HEK293 (cell line): ENCODE data around the gene CADPS.

ENCODE experiments used
- CTCF ChIA-PET: fragments of 350-600 bp; formaldehyde crosslinking; extraction: SDS; loops from one replicate; lab custom pipeline; 2021; ENCODE audit warnings: antibody characterized with exemption; lab: Yijun Ruan, JAX
- POLR2A ChIA-PET: fragments of 300-600 bp; formaldehyde crosslinking; extraction: SDS; loops from one replicate; lab custom pipeline; 2020; ENCODE audit warnings: antibody characterized with exemption, inconsistent platforms; lab: Yijun Ruan, JAX
- H3K27ac ChIP-seq: fragments of 200-500 bp; sonication (Bioruptor generic); 2 replicates; pipeline ENCODE4 v1.5.1; 2014; ENCODE audit warnings: low read depth, low read length, control low read depth, inconsistent platforms; ENCODE audit errors: extremely low read depth
- H3K36me3 ChIP-seq, 2 experiments: fragments of 200-500 bp in 1 of 2; sonication (Bioruptor generic) in 1 of 2; 1 replicate in 1 of 2; 2 replicates in 1 of 2; pipeline ENCODE4 v1.5.1; 2014 to 2017; ENCODE audit warnings: inconsistent platforms in 2 of 2, low read length in 2 of 2; ENCODE audit not compliant: control insufficient read depth in 2 of 2, insufficient read depth in 1 of 2
- H3K4me1 ChIP-seq: fragments of 200-500 bp; sonication (Bioruptor generic); 2 replicates; pipeline ENCODE4 v1.5.1; 2014; ENCODE audit warnings: mild to moderate bottlenecking, low read length, inconsistent platforms; ENCODE audit not compliant: control insufficient read depth, insufficient read depth
- H3K4me3 ChIP-seq: 2 replicates; pipeline ENCODE4 v1.5.1; 2011; ENCODE audit warnings: low read depth, mild to moderate bottlenecking, control low read depth, low read length, moderate library complexity
- H3K9me3 ChIP-seq: fragments of 200-500 bp; sonication (Bioruptor generic); 2 replicates; pipeline ENCODE4 v1.5.1; 2014; ENCODE audit warnings: low read depth, low read length, inconsistent platforms; ENCODE audit not compliant: control insufficient read depth, insufficient read depth
- AEBP2 ChIP-seq: fragments of 450-650 bp; formaldehyde crosslinking; IDR thresholded peaks from 2 replicates; pipeline ENCODE4 v1.5.1; 2016; ENCODE audit warnings: missing biosample characterization, missing genetic modification characterization, borderline replicate concordance
- GLI2 ChIP-seq: fragments of 450-650 bp; formaldehyde crosslinking; IDR thresholded peaks from 2 replicates; pipeline ENCODE4; 2017; ENCODE audit warnings: missing biosample characterization, missing genetic modification characterization, low read depth, borderline replicate concordance
- HIC1 ChIP-seq: fragments of 450-650 bp; formaldehyde crosslinking; IDR thresholded peaks from 2 replicates; pipeline ENCODE4 v1.5.1; 2016; ENCODE audit warnings: missing biosample characterization, missing genetic modification characterization
- HOXA7 ChIP-seq: sonication (generic); formaldehyde crosslinking; IDR thresholded peaks from 2 replicates; pipeline ENCODE4 v1.8.1; 2022; ENCODE audit warnings: missing genetic modification reagents, borderline replicate concordance
- ZEB2 ChIP-seq: fragments of 450-650 bp; formaldehyde crosslinking; IDR thresholded peaks from 2 replicates; pipeline ENCODE4 v1.5.1; 2016; ENCODE audit warnings: missing biosample characterization, missing genetic modification characterization
- ZNF214 ChIP-seq: fragments of 450-650 bp; formaldehyde crosslinking; IDR thresholded peaks from 2 replicates; pipeline ENCODE4 v1.5.1; 2017; ENCODE audit warnings: missing biosample characterization, mild to moderate bottlenecking, missing genetic modification characterization, borderline replicate concordance
- ZNF23 ChIP-seq: fragments of 450-650 bp; formaldehyde crosslinking; IDR thresholded peaks from 2 replicates; pipeline ENCODE4 v1.5.1; 2016; ENCODE audit warnings: missing biosample characterization, missing genetic modification characterization, borderline replicate concordance
- ZNF239 ChIP-seq: fragments of 450-650 bp; formaldehyde crosslinking; IDR thresholded peaks from 2 replicates; pipeline ENCODE4 v1.5.1; 2016; ENCODE audit warnings: missing biosample characterization, missing genetic modification characterization
- ZNF335 ChIP-seq: fragments of 450-650 bp; formaldehyde crosslinking; conservative IDR thresholded peaks from 2 replicates; pipeline ENCODE4 v1.5.1; 2016; ENCODE audit warnings: missing biosample characterization, missing genetic modification characterization
- ZNF341 ChIP-seq: fragments of 450-650 bp; formaldehyde crosslinking; IDR thresholded peaks from 2 replicates; pipeline ENCODE4; 2016; ENCODE audit warnings: low read depth, missing biosample characterization, missing genetic modification characterization
- ZNF529 ChIP-seq: fragments of 450-650 bp; formaldehyde crosslinking; IDR thresholded peaks from 2 replicates; pipeline ENCODE4 v1.5.1; 2017; ENCODE audit warnings: missing genetic modification characterization, missing biosample characterization; ENCODE audit not compliant: insufficient replicate concordance
- ZNF571 ChIP-seq: fragments of 450-650 bp; formaldehyde crosslinking; IDR thresholded peaks from 2 replicates; pipeline ENCODE4 v1.5.0; 2017; ENCODE audit warnings: missing biosample characterization, missing genetic modification characterization
- ZNF610 ChIP-seq: fragments of 450-650 bp; formaldehyde crosslinking; IDR thresholded peaks from 2 replicates; pipeline ENCODE4 v1.5.1; 2016; ENCODE audit warnings: missing biosample characterization, missing genetic modification characterization, borderline replicate concordance
- ZNF623 ChIP-seq: fragments of 450-650 bp; formaldehyde crosslinking; IDR thresholded peaks from 2 replicates; pipeline ENCODE4 v1.5.1; 2016; ENCODE audit warnings: missing biosample characterization, missing genetic modification characterization
- ZNF626 ChIP-seq: fragments of 450-650 bp; sonication (Bioruptor Pico); formaldehyde crosslinking; IDR thresholded peaks from 2 replicates; pipeline ENCODE4 v1.5.1; 2018; ENCODE audit warnings: missing biosample characterization, missing genetic modification characterization, inconsistent platforms
- ZNF664 ChIP-seq: fragments of 450-650 bp; formaldehyde crosslinking; IDR thresholded peaks from 2 replicates; pipeline ENCODE4 v1.5.1; 2016; ENCODE audit warnings: missing biosample characterization, missing genetic modification characterization
- ZNF768 ChIP-seq: fragments of 450-650 bp; formaldehyde crosslinking; IDR thresholded peaks from 2 replicates; pipeline ENCODE4 v1.5.1; 2018; ENCODE audit warnings: missing biosample characterization, mild to moderate bottlenecking, missing genetic modification characterization
- ZSCAN18 ChIP-seq: fragments of 450-650 bp; formaldehyde crosslinking; IDR thresholded peaks from 2 replicates; pipeline ENCODE4 v1.5.1; 2016; ENCODE audit warnings: missing biosample characterization, missing genetic modification characterization
- ZSCAN4 ChIP-seq: fragments of 450-650 bp; formaldehyde crosslinking; IDR thresholded peaks from 2 replicates; pipeline ENCODE4 v1.5.1; 2017; ENCODE audit warnings: missing biosample characterization, missing genetic modification characterization
- TF ChIP-seq, protein P1 (sequence below): fragments of 450-650 bp; formaldehyde crosslinking; IDR thresholded peaks from 2 replicates; pipeline ENCODE4 v1.5.1; 2016; ENCODE audit warnings: missing biosample characterization, missing genetic modification characterization, borderline replicate concordance
- TF ChIP-seq, protein P2 (sequence below): fragments of 450-650 bp; IDR thresholded peaks from 2 replicates; pipeline ENCODE4 v1.5.1; 2018; ENCODE audit warnings: missing biosample characterization, mild to moderate bottlenecking, missing genetic modification characterization
- TF ChIP-seq, protein P3 (sequence below): fragments of 450-650 bp; formaldehyde crosslinking; IDR thresholded peaks from 2 replicates; pipeline ENCODE4; 2016; ENCODE audit warnings: missing biosample characterization, missing genetic modification characterization

Gene CADPS

DNA sequence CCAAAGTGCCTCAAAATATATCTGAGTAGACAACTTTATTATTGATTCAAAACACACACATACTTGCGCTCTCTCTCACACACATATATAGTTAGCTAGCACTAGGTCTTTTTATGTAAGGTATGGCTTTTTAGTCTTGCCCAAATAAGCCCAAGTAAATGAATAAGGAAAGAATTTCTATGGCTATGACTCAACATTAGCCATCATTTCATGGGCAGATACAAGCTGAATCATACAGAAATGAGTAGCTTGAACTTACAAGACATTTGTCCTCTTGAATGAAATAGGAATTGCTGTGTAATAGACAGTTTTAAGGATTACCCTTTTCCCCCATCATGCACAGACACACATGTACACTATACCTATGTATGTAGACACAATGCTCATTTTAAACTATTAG, 4.9 kb downstream of the CADPS start (continued):
- TF ChIP-seq, protein P1, sequence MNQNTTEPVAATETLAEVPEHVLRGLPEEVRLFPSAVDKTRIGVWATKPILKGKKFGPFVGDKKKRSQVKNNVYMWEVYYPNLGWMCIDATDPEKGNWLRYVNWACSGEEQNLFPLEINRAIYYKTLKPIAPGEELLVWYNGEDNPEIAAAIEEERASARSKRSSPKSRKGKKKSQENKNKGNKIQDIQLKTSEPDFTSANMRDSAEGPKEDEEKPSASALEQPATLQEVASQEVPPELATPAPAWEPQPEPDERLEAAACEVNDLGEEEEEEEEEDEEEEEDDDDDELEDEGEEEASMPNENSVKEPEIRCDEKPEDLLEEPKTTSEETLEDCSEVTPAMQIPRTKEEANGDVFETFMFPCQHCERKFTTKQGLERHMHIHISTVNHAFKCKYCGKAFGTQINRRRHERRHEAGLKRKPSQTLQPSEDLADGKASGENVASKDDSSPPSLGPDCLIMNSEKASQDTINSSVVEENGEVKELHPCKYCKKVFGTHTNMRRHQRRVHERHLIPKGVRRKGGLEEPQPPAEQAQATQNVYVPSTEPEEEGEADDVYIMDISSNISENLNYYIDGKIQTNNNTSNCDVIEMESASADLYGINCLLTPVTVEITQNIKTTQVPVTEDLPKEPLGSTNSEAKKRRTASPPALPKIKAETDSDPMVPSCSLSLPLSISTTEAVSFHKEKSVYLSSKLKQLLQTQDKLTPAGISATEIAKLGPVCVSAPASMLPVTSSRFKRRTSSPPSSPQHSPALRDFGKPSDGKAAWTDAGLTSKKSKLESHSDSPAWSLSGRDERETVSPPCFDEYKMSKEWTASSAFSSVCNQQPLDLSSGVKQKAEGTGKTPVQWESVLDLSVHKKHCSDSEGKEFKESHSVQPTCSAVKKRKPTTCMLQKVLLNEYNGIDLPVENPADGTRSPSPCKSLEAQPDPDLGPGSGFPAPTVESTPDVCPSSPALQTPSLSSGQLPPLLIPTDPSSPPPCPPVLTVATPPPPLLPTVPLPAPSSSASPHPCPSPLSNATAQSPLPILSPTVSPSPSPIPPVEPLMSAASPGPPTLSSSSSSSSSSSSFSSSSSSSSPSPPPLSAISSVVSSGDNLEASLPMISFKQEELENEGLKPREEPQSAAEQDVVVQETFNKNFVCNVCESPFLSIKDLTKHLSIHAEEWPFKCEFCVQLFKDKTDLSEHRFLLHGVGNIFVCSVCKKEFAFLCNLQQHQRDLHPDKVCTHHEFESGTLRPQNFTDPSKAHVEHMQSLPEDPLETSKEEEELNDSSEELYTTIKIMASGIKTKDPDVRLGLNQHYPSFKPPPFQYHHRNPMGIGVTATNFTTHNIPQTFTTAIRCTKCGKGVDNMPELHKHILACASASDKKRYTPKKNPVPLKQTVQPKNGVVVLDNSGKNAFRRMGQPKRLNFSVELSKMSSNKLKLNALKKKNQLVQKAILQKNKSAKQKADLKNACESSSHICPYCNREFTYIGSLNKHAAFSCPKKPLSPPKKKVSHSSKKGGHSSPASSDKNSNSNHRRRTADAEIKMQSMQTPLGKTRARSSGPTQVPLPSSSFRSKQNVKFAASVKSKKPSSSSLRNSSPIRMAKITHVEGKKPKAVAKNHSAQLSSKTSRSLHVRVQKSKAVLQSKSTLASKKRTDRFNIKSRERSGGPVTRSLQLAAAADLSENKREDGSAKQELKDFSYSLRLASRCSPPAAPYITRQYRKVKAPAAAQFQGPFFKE (tag by site-specific recombination), result no peak
- TF ChIP-seq ZNF664 (tag by site-specific recombination) (no peak), HOXA7 (CRISPR knock-in tag) (no peak), ZEB2 (no peak), ZNF529 (no peak), ZNF239 (tag by site-specific recombination) (no peak)

DNA sequence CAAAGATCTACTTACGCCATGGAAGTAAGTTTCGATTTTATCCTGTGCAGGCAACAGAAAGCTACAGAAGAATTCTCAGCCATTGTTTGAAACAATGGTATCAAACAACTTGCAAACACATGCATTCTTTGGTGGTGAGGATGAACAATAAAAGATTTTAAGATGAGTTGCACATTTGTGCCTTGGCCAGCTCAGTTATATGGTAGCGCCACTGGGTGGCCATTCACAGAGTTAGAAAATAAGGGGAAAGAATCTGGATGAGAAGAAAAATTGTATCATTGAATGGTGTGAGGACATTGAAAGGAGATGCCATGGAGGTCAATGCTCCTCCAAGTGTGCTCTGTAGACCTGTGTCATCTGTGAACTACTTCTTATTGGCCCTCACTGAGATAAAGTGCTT, 11.6 kb downstream of the CADPS start:
- no peak overlapping the region for H3K27ac ChIP-seq
- no peak overlapping the region for H3K4me3 ChIP-seq
- no peaks in the 10 kb centered on the region for H3K36me3 ChIP-seq
- CTCF ChIA-PET, result no interaction called here
- H3K9me3 ChIP-seq, result no peaks in the 10 kb centered on the region
- no peaks in the 10 kb centered on the region for H3K4me1 ChIP-seq
- POLR2A ChIA-PET, result no interaction called here
- TF ChIP-seq ZSCAN18 (tag by site-specific recombination) (no peak), ZNF610 (tag by site-specific recombination) (no peak), HIC1 (tag by site-specific recombination) (no peak), ZNF214 (no peak), ZNF341 (tag by site-specific recombination) (no peak), ZNF626 (tag by site-specific recombination) (no peak), ZNF623 (tag by site-specific recombination) (no peak), GLI2 (no peak), ZNF23 (tag by site-specific recombination) (no peak), ZNF335 (tag by site-specific recombination) (no peak), ZNF571 (tag by site-specific recombination) (no peak), ZNF768 (tag by site-specific recombination) (no peak), ZSCAN4 (tag by site-specific recombination) (no peak), AEBP2 (tag by site-specific recombination) (no peak), ZNF239 (tag by site-specific recombination) (no peak)
- TF ChIP-seq, protein P2, sequence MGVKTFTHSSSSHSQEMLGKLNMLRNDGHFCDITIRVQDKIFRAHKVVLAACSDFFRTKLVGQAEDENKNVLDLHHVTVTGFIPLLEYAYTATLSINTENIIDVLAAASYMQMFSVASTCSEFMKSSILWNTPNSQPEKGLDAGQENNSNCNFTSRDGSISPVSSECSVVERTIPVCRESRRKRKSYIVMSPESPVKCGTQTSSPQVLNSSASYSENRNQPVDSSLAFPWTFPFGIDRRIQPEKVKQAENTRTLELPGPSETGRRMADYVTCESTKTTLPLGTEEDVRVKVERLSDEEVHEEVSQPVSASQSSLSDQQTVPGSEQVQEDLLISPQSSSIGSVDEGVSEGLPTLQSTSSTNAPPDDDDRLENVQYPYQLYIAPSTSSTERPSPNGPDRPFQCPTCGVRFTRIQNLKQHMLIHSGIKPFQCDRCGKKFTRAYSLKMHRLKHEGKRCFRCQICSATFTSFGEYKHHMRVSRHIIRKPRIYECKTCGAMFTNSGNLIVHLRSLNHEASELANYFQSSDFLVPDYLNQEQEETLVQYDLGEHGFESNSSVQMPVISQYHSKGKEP (tag by site-specific recombination), result no peak
- TF ChIP-seq, protein P3, sequence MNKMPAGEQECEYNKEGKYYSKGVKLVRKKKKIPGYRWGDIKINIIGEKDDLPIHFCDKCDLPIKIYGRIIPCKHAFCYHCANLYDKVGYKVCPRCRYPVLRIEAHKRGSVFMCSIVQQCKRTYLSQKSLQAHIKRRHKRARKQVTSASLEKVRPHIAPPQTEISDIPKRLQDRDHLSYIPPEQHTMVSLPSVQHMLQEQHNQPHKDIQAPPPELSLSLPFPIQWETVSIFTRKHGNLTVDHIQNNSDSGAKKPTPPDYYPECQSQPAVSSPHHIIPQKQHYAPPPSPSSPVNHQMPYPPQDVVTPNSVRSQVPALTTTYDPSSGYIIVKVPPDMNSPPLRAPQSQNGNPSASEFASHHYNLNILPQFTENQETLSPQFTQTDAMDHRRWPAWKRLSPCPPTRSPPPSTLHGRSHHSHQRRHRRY (tag by site-specific recombination), result no peak
